Pons (tissue), 1 donor: ENCODE results near the gene ATP2A3.

Experiments
- DNase-seq: peaks from one replicate; pipeline ENCODE4 v3.0.0-alpha.2; 2016; ENCODE audit warnings: low spot score

Gene ATP2A3

DNA sequence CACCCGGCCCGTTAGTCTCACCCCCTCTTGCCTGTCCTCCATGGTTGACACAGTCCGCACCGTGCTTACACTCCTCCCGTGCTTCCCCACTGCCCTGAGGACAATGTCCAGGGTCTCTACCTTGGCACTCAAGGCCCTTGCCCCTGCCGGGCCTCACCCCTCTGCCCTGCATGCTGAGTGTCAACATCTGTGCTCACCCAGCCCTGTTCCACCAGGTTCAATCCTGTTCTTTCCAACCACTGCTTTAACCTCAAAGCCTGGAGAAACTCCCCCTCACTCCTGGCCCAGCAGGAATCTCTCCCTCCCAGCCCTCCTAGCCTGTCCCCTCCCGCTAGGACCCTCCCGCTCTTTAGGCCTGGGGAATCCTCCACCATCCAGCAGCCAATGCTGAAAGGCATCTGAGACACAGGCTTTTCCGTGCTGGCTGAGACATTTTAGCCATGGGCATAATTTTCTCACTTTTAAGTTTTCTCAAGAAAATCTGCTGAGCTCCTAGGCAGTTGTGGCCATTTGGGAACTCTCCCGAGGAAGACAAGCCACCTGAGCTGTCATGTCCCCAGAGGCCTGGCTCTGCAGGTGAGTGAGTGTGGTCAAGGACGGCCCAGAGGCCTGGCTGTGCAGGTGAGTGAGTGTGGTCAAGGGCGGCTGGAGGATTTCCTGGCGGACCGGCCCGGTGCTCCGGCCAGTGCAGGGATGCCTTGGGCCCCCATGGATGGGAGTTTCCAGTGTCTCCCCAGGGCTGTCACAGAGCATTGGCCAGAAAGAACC, 37.2 kb downstream of the ATP2A3 start:
- DNase-seq, result no peak

DNA sequence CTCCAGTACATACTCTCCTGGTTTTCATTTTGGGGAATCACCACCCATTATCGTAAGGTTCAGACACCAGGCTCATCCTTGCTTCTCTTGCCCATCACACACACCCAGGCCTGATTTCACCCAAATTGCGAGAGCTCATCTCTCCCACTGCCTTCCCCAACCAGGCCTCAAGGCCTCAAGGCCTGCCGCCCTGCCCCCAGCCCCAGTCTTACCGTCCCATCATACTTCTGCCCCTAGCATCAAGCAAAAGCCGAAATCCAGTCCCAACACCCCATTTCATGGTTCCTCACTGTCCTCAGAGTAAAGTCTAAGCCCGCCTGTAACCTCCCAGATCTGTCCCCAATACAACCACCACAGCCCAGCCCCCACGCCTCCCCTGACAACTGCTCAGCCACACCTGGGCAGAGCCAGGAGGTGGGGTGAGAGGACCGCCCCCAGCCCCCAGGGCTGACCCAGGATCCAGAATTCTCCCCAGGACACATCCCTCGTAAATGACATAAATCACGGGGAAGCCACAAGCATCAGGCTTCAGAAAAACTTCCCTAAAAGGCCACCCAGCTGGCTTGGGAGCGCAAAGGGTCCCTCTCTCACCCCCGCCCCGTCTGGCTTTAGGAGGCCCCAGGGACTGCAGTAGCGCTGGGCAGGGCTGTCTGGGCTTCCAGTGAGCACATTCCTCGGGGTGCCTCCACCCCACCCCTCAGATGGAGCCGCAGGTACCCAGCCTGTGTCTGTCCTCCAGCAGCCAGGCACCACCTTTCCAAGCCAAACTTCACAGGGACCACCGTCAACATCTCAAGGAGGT, 38.4 kb downstream of the ATP2A3 start:
- no peak for DNase-seq

GRCh38 chr17:3924512-3925350, 39.5 kb downstream of the ATP2A3 start:
- no peak for DNase-seq

- no peak for DNase-seq
Observed at GRCh38 chr17:3923466-3924190, 40.6 kb downstream of the ATP2A3 start.

DNA sequence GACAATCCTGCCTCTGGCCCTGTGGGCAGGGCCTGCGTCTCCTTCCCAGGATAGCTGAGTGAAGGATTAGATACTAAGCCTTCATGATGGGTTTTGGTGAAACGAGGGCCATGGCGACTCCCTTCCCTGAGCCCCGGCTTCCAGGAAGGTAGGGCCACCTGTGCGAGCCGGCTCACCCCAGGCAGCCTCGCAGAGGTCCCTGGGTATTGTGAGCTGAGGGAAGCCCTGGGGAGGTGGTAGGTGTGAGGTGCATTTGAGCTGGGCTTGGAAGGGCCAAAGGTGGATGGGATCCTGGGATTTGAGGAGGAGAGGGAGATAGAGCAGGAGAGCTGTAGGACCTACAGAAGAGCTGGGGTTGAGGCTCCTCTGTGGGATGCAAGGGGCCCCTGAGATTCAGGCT, 41.5 kb downstream of the ATP2A3 start:
- no peak for DNase-seq

GRCh38 chr17:3921502-3922319, 42.5 kb downstream of the ATP2A3 start:
- no peak for DNase-seq

GRCh38 chr17:3921006-3921405, 43.2 kb downstream of the ATP2A3 start:
- no peak for DNase-seq

GRCh38 chr17:3919123-3919624, 45.1 kb downstream of the ATP2A3 start:
- no peak for DNase-seq

GRCh38 chr17:3918372-3919122, 45.7 kb downstream of the ATP2A3 start:
- no peak for DNase-seq

DNA sequence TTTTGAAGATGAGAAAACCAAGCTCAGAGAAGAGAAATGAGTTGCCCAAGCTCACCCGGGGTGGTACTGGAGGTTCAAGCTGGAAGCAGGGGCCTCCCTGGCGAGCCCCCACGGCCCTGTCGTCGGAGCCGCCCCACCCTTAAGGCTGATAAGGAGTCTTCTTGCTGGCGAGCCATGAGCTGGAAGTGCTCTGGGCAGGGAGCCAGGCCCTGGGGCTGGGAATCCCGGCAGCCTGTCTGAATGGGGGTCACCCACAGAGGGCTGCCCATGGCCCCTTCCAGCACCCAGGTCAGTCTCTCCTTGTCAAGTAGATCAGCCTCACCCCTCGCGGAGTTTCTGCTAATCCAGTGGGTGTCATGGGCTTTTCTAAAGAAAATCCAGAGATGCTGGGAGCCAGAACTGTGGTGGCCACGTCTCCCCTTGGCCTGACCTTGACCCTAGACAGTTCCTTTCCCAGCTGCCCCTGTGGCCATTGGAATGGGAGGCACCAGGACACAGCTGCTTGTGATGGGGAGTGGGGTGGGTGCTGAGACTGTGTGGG, 46.8 kb downstream of the ATP2A3 start:
- DNase-seq, result no peak

GRCh38 chr17:3916825-3917224, 47.4 kb downstream of the ATP2A3 start:
- no peak for DNase-seq

DNA sequence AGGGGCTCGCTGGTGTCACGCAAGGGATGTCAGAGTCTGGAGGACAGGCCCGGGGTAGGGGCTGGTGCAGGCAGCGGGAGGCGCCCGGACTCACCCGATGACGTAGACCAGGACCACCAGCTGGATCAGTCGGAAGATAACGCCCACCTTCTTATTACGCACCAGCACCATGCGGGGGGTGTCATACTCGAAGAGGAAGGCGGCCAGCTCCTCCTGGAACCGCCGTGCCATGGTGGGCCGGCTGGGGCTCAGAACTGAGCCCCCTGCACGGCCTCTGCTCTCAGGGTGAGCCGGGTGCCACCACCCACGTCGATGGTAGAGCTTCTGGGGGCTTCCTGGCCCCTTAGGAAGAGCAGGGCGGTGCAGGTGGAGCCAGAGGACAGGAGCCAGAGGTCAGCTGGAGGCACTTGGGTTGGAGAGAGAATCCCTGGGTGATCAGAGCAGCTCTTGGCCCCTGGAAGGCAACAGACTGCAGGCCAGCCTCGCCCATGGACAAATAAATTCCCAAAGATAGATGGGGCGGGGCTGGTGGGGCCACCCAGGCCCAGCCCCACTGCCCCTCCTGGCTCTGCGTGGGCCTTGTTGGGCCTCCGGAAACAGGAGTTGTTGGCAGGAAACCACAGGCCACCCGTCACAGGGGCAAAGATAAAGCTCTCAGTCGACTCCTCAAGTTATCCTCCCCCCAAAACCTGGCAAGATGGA, 48.1 kb downstream of the ATP2A3 start, which contains the start of gene P2RX1:
Gene P2RX1 (minus strand): TSS at position 471 of the 702 bp plus-strand sequence. CDS start 240 bp downstream, at position 231.
- DNase-seq, result peak; percentile 35

GRCh38 chr17:3915581-3915994, 48.6 kb downstream of the ATP2A3 start:
- no peak for DNase-seq

- no peak for DNase-seq
Observed at GRCh38 chr17:3914312-3914670, 49.9 kb downstream of the ATP2A3 start.

DNA sequence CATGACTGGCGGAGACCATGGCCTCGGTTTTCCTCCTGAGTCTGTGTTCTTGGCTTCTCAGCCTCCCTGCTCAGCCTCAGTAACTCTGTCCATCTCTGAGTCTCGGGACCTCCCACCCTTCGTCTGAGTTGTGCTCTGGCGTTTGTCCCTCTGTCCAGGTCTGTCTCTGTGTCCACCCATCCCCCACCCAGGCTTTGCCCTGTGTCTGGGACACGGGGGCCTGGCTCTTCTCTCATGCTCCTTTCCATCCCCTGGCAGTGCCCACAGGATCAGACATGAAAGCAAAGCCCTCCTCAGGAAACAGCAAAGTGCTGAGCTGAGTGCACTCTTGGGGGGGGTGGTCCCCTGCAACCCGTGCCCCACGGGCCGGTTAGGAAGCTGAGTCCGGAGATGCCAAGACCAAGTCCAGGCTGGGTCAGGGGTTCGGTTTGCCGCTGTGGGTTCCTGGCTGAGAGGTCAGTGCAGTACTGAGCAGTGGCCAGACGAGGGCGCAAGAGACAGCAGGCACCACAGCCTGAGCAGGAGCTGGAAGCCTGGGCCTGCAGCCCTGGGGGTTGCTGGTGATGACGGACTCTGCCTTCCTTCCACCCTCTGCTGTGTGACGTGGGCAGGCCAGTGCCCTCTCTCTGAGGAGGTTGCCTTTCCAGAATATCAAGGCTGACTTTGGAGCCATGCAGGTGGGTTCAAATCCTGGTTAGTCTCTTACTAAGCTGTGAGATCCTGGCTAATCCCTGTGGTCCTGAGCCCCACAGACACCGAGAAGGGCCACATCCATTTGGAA, 50.5 kb downstream of the ATP2A3 start:
- DNase-seq, result peak; percentile 63

GRCh38 chr17:3912827-3913226, 51.4 kb downstream of the ATP2A3 start:
- DNase-seq, result no peak

GRCh38 chr17:3911271-3912053, 52.8 kb downstream of the ATP2A3 start:
- DNase-seq, result no peak
